NOMO-1 treated with DMSO at 0.1 percent for 48 hours (cell line): ENCODE data around the gene PLXNA3.

Experiments used
- DNase-seq: peaks from one replicate; lab custom pipeline; 2025; ENCODE audit not compliant: unreplicated experiment; lab: John Stamatoyannopoulos, UW

Gene PLXNA3

DNA sequence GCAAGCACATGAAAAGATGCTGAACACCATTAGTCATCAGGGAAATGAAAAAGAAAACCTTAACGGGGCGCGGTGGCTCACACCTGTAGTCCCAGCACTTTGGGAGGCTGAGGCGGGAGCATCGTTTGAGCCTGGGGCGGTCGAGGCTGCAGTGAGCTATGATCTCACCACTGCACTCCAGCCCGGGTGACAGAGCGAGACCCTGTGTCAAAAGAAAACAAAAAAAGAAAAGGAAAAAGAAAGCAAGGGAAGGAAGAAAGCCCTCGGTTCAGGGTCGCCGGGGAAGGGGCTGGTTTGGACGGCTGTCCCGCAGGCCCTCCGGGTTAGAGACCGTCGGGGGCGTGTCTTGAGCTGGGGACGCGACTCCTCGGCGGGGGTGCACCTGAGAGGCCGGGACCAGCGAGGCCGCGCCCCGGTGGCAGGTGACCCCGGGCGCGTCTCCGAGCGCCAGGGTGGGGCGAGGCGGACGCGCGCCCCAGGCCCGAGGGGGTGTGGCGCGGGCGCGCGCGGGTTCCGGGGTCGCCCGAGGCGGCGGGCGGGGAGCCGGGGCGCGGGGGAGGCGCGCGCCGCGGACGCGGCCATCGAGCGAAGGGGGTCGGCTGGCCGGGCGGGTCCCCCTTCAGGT, 478 bp upstream of the PLXNA3 start:
- DNase-seq = no peak

DNA sequence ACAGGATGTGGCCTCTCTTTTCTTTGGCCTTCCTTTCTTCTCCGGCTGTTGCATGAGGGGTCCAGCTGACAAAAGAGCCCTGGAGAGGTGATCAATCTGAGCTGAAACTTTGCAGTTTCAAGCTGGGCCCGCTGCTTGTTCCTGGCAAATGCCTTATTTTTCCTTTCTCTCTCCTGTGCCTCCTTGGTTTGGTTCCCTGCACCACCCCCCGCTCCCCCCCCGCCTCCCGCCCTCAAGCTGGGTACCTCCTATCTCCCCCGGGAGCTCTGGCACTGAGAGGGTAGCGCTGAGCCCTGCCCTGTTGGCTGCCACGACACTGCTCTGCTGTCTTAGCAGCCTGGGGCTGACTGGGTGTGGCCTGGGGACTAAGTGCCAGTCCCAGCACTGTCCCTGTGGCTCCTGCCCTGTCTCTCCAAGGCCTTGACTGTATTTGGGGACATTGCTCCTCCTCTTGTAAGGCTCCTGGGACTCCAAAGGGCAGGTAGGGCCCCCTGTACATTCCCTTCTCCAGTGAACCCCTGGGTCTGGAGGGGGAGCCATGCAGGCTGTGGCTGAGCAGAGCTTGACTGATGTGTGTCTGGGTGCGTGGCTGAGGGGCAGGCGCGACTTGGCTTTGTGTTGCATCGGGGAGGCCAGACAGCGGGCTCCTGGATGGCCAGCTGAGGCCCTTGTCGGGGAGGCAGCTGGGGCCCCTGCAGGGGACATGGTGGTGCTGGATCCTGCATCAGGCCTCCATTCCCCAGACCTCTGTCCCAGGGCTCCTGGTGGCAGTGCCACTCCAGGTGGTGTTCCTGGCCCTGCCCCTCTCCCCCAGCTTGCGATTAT, 1.1 kb downstream of the PLXNA3 start:
- DNase-seq = no peak

DNA sequence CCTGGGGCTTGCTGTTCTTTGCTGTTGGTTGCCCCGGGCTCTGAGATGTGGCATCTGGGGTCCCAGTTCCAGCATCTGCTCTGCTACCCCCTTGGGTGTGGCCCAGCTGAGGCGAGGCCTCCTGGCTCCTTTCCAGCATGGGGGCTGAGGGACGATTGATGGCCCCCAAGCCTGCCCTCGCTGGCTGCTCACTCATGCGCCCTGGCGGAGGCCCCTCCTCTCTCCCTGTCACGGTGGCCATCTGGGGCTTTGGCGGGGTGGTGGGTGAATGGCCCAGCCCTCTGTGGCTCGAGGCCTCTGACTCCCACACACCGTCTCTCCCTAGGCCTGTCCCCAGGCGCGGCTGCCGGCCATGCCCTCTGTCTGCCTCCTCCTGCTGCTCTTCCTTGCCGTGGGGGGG, 1.8 kb downstream of the PLXNA3 start:
- DNase-seq = no peak

DNA sequence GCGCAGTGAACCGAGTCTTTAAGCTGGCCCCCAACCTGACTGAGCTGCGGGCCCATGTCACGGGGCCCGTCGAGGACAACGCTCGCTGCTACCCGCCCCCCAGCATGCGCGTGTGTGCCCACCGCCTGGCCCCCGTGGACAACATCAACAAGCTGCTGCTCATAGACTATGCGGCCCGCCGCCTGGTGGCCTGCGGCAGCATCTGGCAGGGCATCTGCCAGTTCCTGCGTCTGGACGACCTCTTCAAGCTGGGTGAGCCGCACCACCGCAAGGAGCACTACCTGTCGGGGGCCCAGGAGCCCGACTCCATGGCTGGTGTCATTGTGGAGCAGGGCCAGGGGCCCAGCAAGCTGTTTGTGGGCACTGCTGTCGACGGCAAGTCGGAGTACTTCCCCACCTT, 2.2 kb downstream of the PLXNA3 start:
- DNase-seq = no peak

- no peak for DNase-seq
These were observed 4.3 kb downstream of the PLXNA3 start for GRCh38 chrX:154462396-154462795.

DNA sequence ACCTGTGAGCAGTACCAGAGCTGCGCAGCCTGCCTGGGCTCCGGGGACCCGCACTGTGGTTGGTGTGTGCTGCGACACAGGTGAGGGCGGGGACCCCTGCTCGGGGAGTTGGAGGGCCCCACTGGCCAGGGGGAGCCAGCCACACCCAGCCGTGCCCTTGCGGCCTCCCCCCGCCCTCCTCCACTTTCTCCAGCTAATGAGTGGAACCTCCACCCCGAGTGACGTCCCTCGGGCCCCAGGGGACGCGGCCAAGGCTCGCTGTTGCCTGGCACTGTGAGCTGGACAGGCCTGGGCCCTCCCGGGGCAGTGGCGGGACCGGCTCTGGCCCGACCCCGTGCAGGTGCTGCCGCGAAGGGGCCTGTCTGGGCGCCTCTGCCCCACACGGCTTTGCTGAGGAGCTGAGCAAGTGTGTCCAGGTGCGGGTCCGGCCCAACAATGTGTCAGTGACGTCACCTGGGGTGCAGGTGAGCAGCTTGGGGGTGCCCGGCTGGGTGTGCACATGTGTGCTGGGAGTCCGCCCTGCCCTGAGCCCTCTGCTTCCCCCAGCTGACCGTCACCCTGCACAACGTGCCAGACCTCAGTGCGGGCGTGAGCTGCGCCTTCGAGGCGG, 5.6 kb downstream of the PLXNA3 start:
- DNase-seq = no peak

- no peak for DNase-seq
These were observed 6.8 kb downstream of the PLXNA3 start for GRCh38 chrX:154464806-154465365.

DNA sequence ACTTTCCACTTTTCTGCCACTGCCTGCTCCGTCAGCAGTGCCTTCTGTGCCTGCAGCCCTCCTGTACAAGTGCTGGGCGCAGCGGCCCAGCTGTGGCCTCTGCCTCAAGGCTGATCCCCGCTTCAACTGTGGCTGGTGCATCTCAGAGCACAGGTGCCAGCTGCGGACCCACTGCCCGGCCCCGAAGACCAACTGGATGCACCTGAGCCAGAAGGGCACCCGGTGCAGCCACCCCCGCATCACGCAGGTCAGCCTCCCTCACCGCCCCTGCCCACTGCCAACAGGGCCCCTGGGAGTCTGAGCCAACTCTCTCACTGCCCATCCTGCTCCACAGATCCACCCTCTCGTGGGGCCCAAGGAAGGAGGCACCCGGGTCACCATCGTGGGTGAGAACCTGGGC, 7.5 kb downstream of the PLXNA3 start:
- no peak for DNase-seq

DNA sequence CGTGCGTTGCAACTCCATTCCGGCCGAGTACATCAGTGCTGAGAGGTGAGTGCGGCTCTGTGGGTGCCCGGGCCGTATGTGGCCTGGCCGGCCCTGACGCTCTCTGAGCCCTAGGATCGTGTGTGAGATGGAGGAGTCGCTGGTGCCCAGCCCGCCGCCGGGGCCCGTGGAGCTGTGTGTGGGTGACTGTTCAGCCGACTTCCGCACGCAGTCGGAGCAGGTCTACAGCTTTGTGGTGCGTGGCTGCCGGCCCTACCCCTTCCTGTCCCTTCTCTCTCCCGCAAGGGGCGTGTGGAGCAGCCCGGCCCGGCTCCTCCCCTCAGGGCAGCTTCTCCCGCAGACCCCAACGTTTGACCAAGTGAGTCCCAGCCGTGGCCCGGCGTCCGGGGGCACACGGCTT, 8.0 kb downstream of the PLXNA3 start:
- no peak for DNase-seq

DNA sequence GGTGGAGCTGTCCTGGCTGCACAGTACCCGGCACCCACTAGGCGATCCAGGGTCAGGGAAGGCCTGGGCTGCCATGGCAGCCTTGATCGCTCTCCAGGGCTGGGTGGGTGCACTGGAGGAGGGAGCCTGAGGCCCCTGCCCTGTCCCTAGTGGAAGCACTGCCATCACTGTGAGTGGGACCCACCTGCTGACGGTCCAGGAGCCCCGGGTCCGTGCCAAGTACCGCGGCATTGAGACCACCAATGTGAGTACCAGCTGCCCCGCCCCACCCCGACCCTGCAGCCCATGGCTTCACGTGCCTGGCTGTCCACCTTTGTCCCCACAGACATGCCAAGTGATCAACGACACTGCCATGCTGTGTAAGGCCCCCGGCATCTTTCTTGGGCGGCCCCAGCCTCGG, 8.8 kb downstream of the PLXNA3 start:
- no peak for DNase-seq

DNA sequence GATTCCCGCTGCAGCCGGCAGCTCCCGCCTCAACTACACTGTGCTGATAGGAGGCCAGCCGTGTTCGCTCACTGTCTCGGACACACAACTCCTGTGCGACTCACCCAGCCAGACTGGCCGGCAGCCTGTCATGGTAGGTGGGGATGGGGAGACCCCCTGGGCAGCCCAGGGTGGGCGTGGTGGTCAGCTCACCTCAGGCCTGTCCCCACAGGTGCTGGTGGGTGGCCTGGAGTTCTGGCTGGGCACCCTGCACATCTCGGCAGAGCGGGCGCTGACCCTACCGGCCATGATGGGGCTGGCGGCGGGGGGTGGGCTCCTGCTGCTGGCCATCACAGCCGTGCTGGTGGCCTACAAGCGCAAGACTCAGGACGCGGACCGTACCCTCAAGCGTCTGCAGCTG, 9.5 kb downstream of the PLXNA3 start:
- DNase-seq = no peak

GRCh38 chrX:154468217-154468616, 10.1 kb downstream of the PLXNA3 start:
- no peak for DNase-seq

DNA sequence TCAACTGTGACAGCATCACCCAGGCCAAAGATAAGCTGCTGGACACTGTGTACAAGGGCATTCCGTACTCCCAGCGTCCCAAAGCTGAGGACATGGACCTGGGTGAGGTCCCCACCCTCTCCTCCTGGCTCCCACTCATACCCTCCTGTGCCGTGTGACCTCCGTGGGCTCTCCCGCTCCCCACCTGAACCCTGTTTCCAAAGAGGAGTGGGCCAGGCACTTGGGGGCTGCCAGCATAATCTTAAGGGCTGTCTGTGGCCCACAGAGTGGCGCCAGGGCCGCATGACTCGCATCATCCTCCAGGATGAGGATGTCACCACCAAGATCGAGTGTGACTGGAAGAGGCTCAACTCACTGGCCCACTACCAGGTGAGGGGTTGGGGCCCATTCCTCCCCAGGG, 11.0 kb downstream of the PLXNA3 start:
- no peak for DNase-seq

GRCh38 chrX:154469880-154470279, 11.8 kb downstream of the PLXNA3 start:
- no peak for DNase-seq

DNA sequence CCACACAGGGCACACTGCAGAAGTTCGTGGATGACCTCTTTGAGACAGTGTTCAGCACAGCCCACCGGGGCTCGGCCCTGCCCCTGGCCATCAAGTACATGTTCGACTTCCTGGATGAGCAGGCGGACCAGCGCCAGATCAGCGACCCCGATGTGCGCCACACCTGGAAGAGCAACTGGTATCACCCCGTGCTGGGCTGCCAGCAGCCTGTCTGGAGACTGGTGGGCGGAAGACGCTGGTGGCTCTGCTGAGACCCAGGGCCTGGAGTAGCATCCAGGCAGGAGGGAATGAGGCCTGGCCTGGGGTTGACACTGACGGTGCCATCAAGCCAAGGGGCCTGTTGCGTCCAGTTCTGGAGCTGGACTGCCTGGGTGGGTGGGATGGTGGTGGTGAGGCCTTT, 12.4 kb downstream of the PLXNA3 start:
- DNase-seq = no peak

DNA sequence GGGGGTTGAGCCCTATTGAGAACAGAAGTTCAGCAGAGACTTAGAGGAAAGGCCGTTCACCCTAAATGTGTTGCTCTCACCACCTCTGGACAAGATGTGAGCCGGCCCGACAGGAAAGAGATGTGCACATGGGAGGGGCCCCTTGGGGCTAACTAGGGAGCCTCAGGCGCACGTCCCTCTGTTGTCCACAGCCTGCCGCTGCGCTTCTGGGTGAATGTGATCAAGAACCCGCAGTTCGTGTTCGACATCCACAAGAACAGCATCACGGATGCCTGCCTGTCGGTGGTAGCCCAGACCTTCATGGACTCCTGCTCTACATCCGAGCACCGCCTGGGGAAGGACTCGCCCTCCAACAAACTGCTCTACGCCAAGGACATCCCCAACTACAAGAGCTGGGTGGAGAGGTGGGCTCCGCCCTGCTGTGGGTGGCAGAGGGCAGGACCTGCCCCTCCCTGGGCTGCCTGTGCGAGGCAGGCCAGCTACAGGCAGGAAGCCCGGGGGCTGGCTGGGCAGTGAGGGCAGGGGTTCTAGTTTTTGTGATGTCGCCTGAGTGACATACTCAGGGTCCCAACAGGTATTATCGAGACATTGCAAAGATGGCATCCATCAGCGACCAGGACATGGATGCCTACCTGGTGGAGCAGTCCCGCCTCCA, 13.0 kb downstream of the PLXNA3 start:
- DNase-seq = no peak

DNA sequence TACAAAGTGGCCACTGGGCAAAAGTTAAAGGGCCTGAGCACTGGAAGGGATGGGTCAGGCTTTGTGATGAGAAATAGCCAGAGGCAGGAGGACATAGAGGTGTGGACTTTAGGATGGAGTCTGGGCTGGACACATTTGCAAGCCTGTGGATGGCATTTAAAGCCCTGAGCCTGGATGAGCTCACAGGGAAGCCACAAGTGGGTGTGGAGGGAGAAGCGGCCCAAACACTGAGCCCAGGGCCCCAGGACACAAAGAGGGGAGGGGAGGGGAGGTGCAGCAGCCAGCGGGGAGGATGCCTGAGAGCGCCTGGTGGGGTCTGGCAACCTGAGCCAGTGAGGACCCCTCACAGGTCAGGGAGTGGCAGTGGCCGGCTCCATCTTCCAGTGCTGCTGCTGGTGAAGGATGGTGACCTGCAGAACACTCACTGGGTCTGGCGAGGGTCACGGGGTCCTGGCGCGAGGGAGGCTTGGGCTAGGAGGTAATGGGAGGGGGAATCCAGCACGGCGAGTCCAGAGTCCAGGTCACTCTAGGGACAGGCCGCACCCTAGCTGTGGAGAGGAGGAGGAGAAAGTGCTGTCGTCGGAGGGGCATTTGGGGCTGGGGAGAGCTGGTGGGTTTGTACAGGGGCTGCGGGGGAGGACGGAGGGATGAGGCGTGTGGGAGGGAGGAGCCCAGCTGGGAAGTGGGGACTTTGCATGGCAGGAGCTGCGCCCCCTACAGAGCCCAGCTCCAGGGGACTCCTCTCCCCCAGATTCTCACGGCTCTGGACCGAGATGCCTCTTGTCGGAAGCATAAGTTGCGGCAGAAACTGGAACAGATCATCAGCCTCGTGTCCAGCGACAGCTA, 14.0 kb downstream of the PLXNA3 start:
- no peak for DNase-seq

GRCh38 chrX:154472685-154473632, 14.9 kb downstream of the PLXNA3 start:
- DNase-seq = no peak

GRCh38 chrX:154473683-154474082, 15.6 kb downstream of the PLXNA3 start:
- DNase-seq = no peak

GRCh38 chrX:154476821-154477220, 18.7 kb downstream of the PLXNA3 start:
- no peak for DNase-seq
